CD8-positive, alpha-beta memory T cell (primary cell): ENCODE measurements around the gene ENGASE. TPM values are rescaled to one million over a fixed set of nuclear protein-coding genes. Genes with fewer than 3 reads are reported as not detected.

ENCODE experiments used
- CTCF ChIA-PET: fragments of 350-600 bp; sonication (Branson Sonifier 250); formaldehyde crosslinking; loops from one replicate; lab custom pipeline; 2021; ENCODE audit warnings: antibody characterized with exemption; lab: Charles Lee
- POLR2A ChIA-PET: fragments of 350-600 bp; sonication (Branson Sonifier 250); formaldehyde crosslinking; loops from one replicate; lab custom pipeline; 2021; ENCODE audit warnings: antibody characterized with exemption; lab: Charles Lee
- DNase-seq, 5 donors: peaks; one replicate each; pipeline versions ENCODE4 v3.0.0 to v3.0.0-alpha.2; 2020 to 2022; ENCODE audit warnings: mixed read lengths in 1 of 5
- H3K27ac ChIP-seq: one replicate; pipeline ENCODE4 v1.7.0; 2013; ENCODE audit warnings: low read depth, mild to moderate bottlenecking, low read length, moderate library complexity
- H3K27me3 ChIP-seq: 2 replicates; pipeline ENCODE4 v1.7.0; 2013; ENCODE audit warnings: low read length, mild to moderate bottlenecking; ENCODE audit not compliant: insufficient read depth, poor library complexity, severe bottlenecking
- H3K36me3 ChIP-seq: 2 replicates; pipeline ENCODE4 v1.7.0; 2013; ENCODE audit warnings: mild to moderate bottlenecking, low read length, moderate library complexity; ENCODE audit not compliant: insufficient read depth
- H3K4me1 ChIP-seq: 2 replicates; pipeline ENCODE4 v1.7.0; 2013; ENCODE audit warnings: mild to moderate bottlenecking, low read length, moderate library complexity; ENCODE audit not compliant: insufficient read depth
- H3K4me3 ChIP-seq: 2 replicates; pipeline ENCODE4 v1.7.0; 2013; ENCODE audit warnings: mild to moderate bottlenecking, low read length
- H3K9me3 ChIP-seq: 2 replicates; pipeline ENCODE4 v1.7.0; 2013; ENCODE audit warnings: mild to moderate bottlenecking, low read length
- H3K27ac Mint-ChIP-seq, 8 donors: one replicate each; pipeline ENCODE4 v1.8.0; 2020 to 2021; ENCODE audit warnings: mixed read lengths in 8 of 8, mild to moderate bottlenecking in 6 of 8, inconsistent platforms in 3 of 8, moderate library complexity in 3 of 8
- H3K27me3 Mint-ChIP-seq, 2 donors: one replicate each; pipeline ENCODE4 v1.8.0; 2020 to 2021; ENCODE audit warnings: mixed read lengths in 2 of 2, mild to moderate bottlenecking in 1 of 2, moderate library complexity in 1 of 2
- H3K36me3 Mint-ChIP-seq, 3 donors: one replicate each; pipeline ENCODE4 v1.8.0; 2020 to 2021; ENCODE audit warnings: mixed read lengths in 3 of 3, inconsistent platforms in 1 of 3, mild to moderate bottlenecking in 1 of 3
- H3K4me1 Mint-ChIP-seq, 3 donors: one replicate each; pipeline ENCODE4 v1.8.0; 2020 to 2021; ENCODE audit warnings: mixed read lengths in 3 of 3, inconsistent platforms in 1 of 3, mild to moderate bottlenecking in 1 of 3
- H3K4me3 Mint-ChIP-seq, 7 donors: one replicate each; pipeline ENCODE4 v1.8.0; 2020 to 2021; ENCODE audit warnings: mixed read lengths in 7 of 7, mild to moderate bottlenecking in 6 of 7, moderate library complexity in 4 of 7, inconsistent platforms in 2 of 7
- H3K9me3 Mint-ChIP-seq, 5 donors: one replicate each; pipeline ENCODE4 v1.8.0; 2020 to 2022; ENCODE audit warnings: mixed read lengths in 5 of 5, mild to moderate bottlenecking in 3 of 5, moderate library complexity in 2 of 5, inconsistent platforms in 1 of 5
- polyA plus RNA-seq: library from polyadenylated mRNA; unstranded; fragments of 300-500 nt; fragmentation: Illumina TruSeq; gene quantifications from one replicate; pipeline ENCODE4 v1.2.3, GENCODE V29; 2021
- total RNA-seq, 2 experiments: library from RNA; stranded (reverse); gene quantifications; one replicate each; pipeline ENCODE4 v1.2.3, GENCODE V29; 2021

Gene ENGASE
- total and polyA plus RNA-seq, 3 experiments from 2014 or later: 3.5 to 38.3 (median 33.2) TPM

GRCh38 chr17:79085154-79085920 is 10.7 kb downstream of the ENGASE start:
- Mint-ChIP-seq H3K4me1 (peaks cover 0 to 1% (median 0%) of the 10 kb centered on the region in 3 donors), H3K27me3 (no peaks in the 10 kb centered on the region), H3K27ac (no peak overlapping the region), H3K9me3 (no peaks in the 10 kb centered on the region), H3K4me3 (no peak overlapping the region), H3K36me3 (peaks cover 0 to 64% (median 5%) of the 10 kb centered on the region in 3 donors)
- H3K36me3 ChIP-seq: no peaks in the 10 kb centered on the region
- POLR2A ChIA-PET: no interaction called here
- DNase-seq: no peak
- no peaks in the 10 kb centered on the region for H3K27me3 ChIP-seq
- CTCF ChIA-PET: interaction anchor here (0.9 to 5.7 kb wide), 4 partner anchors 8 to 308 kb away, joined by 3 to 52 read pairs (median 14); no protein-coding TSS in a partner anchor
- no peak overlapping the region for H3K27ac ChIP-seq
- H3K4me1 ChIP-seq: no peaks in the 10 kb centered on the region
- H3K9me3 ChIP-seq: no peaks in the 10 kb centered on the region
- H3K4me3 ChIP-seq: no peak overlapping the region

GRCh38 chr17:79085921-79086551 is 11.4 kb downstream of the ENGASE start:
- Mint-ChIP-seq H3K27me3 (no peaks in the 10 kb centered on the region), H3K9me3 (no peaks in the 10 kb centered on the region), H3K36me3 (peaks cover 0 to 57% (median 2%) of the 10 kb centered on the region in 3 donors), H3K4me3 (no peak overlapping the region), H3K4me1 (peaks cover 0 to 1% (median 0%) of the 10 kb centered on the region in 3 donors), H3K27ac (no peak overlapping the region)
- Histone ChIP-seq H3K27me3 (no peaks in the 10 kb centered on the region), H3K36me3 (no peaks in the 10 kb centered on the region), H3K4me1 (no peaks in the 10 kb centered on the region), H3K27ac (no peak overlapping the region), H3K4me3 (no peak overlapping the region), H3K9me3 (no peaks in the 10 kb centered on the region)
- POLR2A ChIA-PET: no interaction called here
- CTCF ChIA-PET: interaction anchor here (0.9 to 5.7 kb wide), 4 partner anchors 12 to 307 kb away, joined by 3 to 52 read pairs (median 14); partner anchors contain the start of gene ENGASE
- DNase-seq: no peak

- no peak overlapping the region for H3K4me3 ChIP-seq
- H3K36me3 ChIP-seq: no peaks in the 10 kb centered on the region
- H3K4me1 ChIP-seq: no peaks in the 10 kb centered on the region
- H3K27me3 ChIP-seq: no peaks in the 10 kb centered on the region
- Mint-ChIP-seq H3K4me3 (no peak overlapping the region), H3K9me3 (no peaks in the 10 kb centered on the region), H3K27me3 (no peaks in the 10 kb centered on the region), H3K27ac (peak overlapping the region in 2 of 8 donors; percentile 65 to 66), H3K4me1 (peaks cover 0 to under 1% (median 0%) of the 10 kb centered on the region in 3 donors), H3K36me3 (peaks cover 0 to 51% (median under 1%) of the 10 kb centered on the region in 3 donors)
- CTCF ChIA-PET: interaction anchor here (1.0 to 5.7 kb wide), 11 partner anchors 9 to 602 kb away, joined by 3 to 52 read pairs (median 4); partner anchors contain the start of gene ENGASE
- DNase-seq: no peak
- no peaks in the 10 kb centered on the region for H3K9me3 ChIP-seq
- H3K27ac ChIP-seq: no peak overlapping the region
- POLR2A ChIA-PET: no interaction called here
Observed at GRCh38 chr17:79086609-79087427, 12.2 kb downstream of the ENGASE start.

GRCh38 chr17:79087428-79088143 is 13.0 kb downstream of the ENGASE start:
- CTCF ChIA-PET: interaction anchor here (0.7 to 5.7 kb wide), 15 partner anchors 10 to 601 kb away, joined by 3 to 52 read pairs (median 4); partner anchors contain the start of gene ENGASE
- Histone ChIP-seq H3K27ac (no peak overlapping the region), H3K9me3 (no peaks in the 10 kb centered on the region), H3K36me3 (no peaks in the 10 kb centered on the region), H3K27me3 (no peaks in the 10 kb centered on the region), H3K4me1 (no peaks in the 10 kb centered on the region), H3K4me3 (no peak overlapping the region)
- Mint-ChIP-seq H3K4me3 (no peak overlapping the region), H3K36me3 (peaks cover 0 to 44% (median 0%) of the 10 kb centered on the region in 3 donors), H3K27ac (peak overlapping the region in 1 of 8 donors; percentile 66), H3K9me3 (no peaks in the 10 kb centered on the region), H3K4me1 (peaks cover 4 to 6% (median 5%) of the 10 kb centered on the region in 3 donors), H3K27me3 (peaks cover 0 to 6% of the 10 kb centered on the region in 2 donors)
- POLR2A ChIA-PET: no interaction called here
- DNase-seq: peak; percentile 45 to 78 (median 62)

GRCh38 chr17:79088247-79088996 is 13.8 kb downstream of the ENGASE start:
- POLR2A ChIA-PET: no interaction called here
- no peak overlapping the region for H3K27ac Mint-ChIP-seq
- no peak overlapping the region for H3K4me3 ChIP-seq

GRCh38 chr17:79088997-79089328 is 14.3 kb downstream of the ENGASE start:
- Histone ChIP-seq H3K27me3 (no peaks in the 10 kb centered on the region), H3K4me1 (peaks cover 11% of the 10 kb centered on the region), H3K36me3 (no peaks in the 10 kb centered on the region), H3K27ac (no peak overlapping the region), H3K4me3 (no peak overlapping the region), H3K9me3 (no peaks in the 10 kb centered on the region)
- Mint-ChIP-seq H3K9me3 (no peaks in the 10 kb centered on the region), H3K27ac (no peak overlapping the region), H3K36me3 (peaks cover 0 to 32% (median 0%) of the 10 kb centered on the region in 3 donors), H3K4me3 (no peak overlapping the region), H3K27me3 (peaks cover 2 to 8% of the 10 kb centered on the region in 2 donors), H3K4me1 (peaks cover 14 to 17% (median 16%) of the 10 kb centered on the region in 3 donors)
- CTCF ChIA-PET: interaction anchor here (1.4 to 5.7 kb wide), 5 partner anchors 12 to 304 kb away, joined by 5 to 52 read pairs (median 10); partner anchors contain the start of gene ENGASE
- POLR2A ChIA-PET: no interaction called here
- DNase-seq: no peak

More at GRCh38 chr17:79088247-79088996, 13.8 kb downstream of the ENGASE start:
- H3K36me3 ChIP-seq: no peaks in the 10 kb centered on the region
- Mint-ChIP-seq H3K9me3 (no peaks in the 10 kb centered on the region), H3K27me3 (peaks cover 2 to 8% of the 10 kb centered on the region in 2 donors), H3K4me3 (no peak overlapping the region), H3K36me3 (peaks cover 0 to 38% (median 0%) of the 10 kb centered on the region in 3 donors), H3K4me1 (peaks cover 12 to 14% (median 13%) of the 10 kb centered on the region in 3 donors)
- CTCF ChIA-PET: interaction anchor here (0.7 to 5.7 kb wide), 11 partner anchors 12 to 600 kb away, joined by 3 to 52 read pairs (median 3); partner anchors contain the start of gene ENGASE
- no peak overlapping the region for H3K27ac ChIP-seq
- no peaks in the 10 kb centered on the region for H3K9me3 ChIP-seq
- no peaks in the 10 kb centered on the region for H3K27me3 ChIP-seq
- no peak for DNase-seq
- H3K4me1 ChIP-seq: peaks cover 6% of the 10 kb centered on the region
